Natural killer cell (primary cell): Measurements from ENCODE around the gene CCDC88C. TPM values are rescaled to one million over a fixed set of nuclear protein-coding genes. Genes with fewer than 3 reads are reported as not detected.
A peak's percentile ranks its signal among the peaks of the same experiment; 100 is the strongest.

ENCODE experiments used
- ATAC-seq, 3 donors: fragments of 150-1000 bp in 2 of 3; fragments of 200-7000 bp in 1 of 3; cut with Tn5 transposase; 1 replicate in 1 of 3; 2 replicates in 2 of 3; pipeline ENCODE4 v1.10.0; 2021; ENCODE audit warnings: mild to moderate bottlenecking in 2 of 3, moderate library complexity in 2 of 3
- DNase-seq, 2 donors: peaks; one replicate each; pipeline versions ENCODE4 v3.0.0 to v3.0.0-alpha.2; 2013 to 2021; ENCODE audit warnings: mixed read lengths in 1 of 2
- H3K27ac ChIP-seq: one replicate; pipeline ENCODE4 v1.5.1; 2013; ENCODE audit warnings: mild to moderate bottlenecking, low read length
- H3K27me3 ChIP-seq: one replicate; pipeline ENCODE4 v1.6.1; 2013; ENCODE audit warnings: low read length; ENCODE audit not compliant: control insufficient read depth, insufficient read depth
- H3K36me3 ChIP-seq: one replicate; pipeline ENCODE4 v1.6.1; 2013; ENCODE audit warnings: low read length; ENCODE audit not compliant: control insufficient read depth, insufficient read depth
- H3K4me1 ChIP-seq: one replicate; pipeline ENCODE4 v1.6.1; 2013; ENCODE audit warnings: low read length; ENCODE audit not compliant: control insufficient read depth, insufficient read depth
- H3K4me3 ChIP-seq: one replicate; pipeline ENCODE4 v1.5.1; 2013; ENCODE audit warnings: low read length
- H3K9me3 ChIP-seq: one replicate; pipeline ENCODE4 v1.6.1; 2013; ENCODE audit warnings: low read length; ENCODE audit not compliant: control insufficient read depth, insufficient read depth
- H3K27ac Mint-ChIP-seq, 2 donors: one replicate each; pipeline ENCODE4 v1.8.0; 2022; ENCODE audit warnings: mild to moderate bottlenecking in 2 of 2, mixed read lengths in 2 of 2, moderate library complexity in 1 of 2
- H3K27me3 Mint-ChIP-seq, 2 donors: one replicate each; pipeline ENCODE4 v1.8.0; 2022; ENCODE audit warnings: low read depth in 2 of 2, mixed read lengths in 2 of 2
- H3K36me3 Mint-ChIP-seq: one replicate; pipeline ENCODE4 v1.8.0; 2022; ENCODE audit warnings: mixed read lengths
- H3K4me1 Mint-ChIP-seq, 2 donors: one replicate each; pipeline ENCODE4 v1.8.0; 2022; ENCODE audit warnings: mixed read lengths in 2 of 2
- H3K4me3 Mint-ChIP-seq: one replicate; pipeline ENCODE4 v1.8.0; 2022; ENCODE audit warnings: mild to moderate bottlenecking, moderate library complexity, mixed read lengths
- H3K9me3 Mint-ChIP-seq, 2 donors: one replicate each; pipeline ENCODE4 v1.8.0; 2022; ENCODE audit warnings: mixed read lengths in 2 of 2
- CTCF ChIP-seq: fragments of 200-600 bp; IDR thresholded peaks from one replicate; pipeline ENCODE4 v1.8.0; 2022; ENCODE audit warnings: antibody characterized with exemption
- WGBS: methylation state at CpG from one replicate; pipeline ENCODE4 v1.1.7; 2013; ENCODE audit warnings: missing lambda C conversion rate; ENCODE audit not compliant: insufficient coverage; 5-methylcytosine and 5-hydroxymethylcytosine counted together
- intact Hi-C: fragments of 100-400 bp; cut with micrococcal nuclease; formaldehyde crosslinking; loops from one replicate; pipeline ENCODE4 v1.14.2; 2022
- total RNA-seq, 4 donors: library from RNA; stranded (reverse); fragments of 120-200 nt in 1 of 4; gene quantifications; one replicate each; pipeline versions ENCODE4 v1.2.3 to v1.2.4, GENCODE V29; 2013 to 2022

Gene CCDC88C
- total RNA-seq, 3 donors from 2014 or later (not counting 1 experiment from before 2014, with no cell fraction given) = 432 to 516 (median 438) TPM

- 89% methylated on average over 13 of the region's 13 CpGs for WGBS
- intact Hi-C loops = no loop called here
These were observed 35.6 kb downstream of the CCDC88C start for GRCh38 chr14:91381801-91382670.

GRCh38 chr14:91380610-91381371 lies 36.8 kb downstream of the CCDC88C start:
- no peaks in the 10 kb centered on the region for H3K27me3 Mint-ChIP-seq
- peaks cover 92 to 98% of the 10 kb centered on the region in 2 donors for H3K4me1 Mint-ChIP-seq
- Histone ChIP-seq H3K27me3 (no peaks in the 10 kb centered on the region), H3K9me3 (no peaks in the 10 kb centered on the region), H3K4me1 (peaks cover 98% of the 10 kb centered on the region), H3K4me3 (no peak overlapping the region), H3K27ac (peak overlapping the region; percentile 4), H3K36me3 (peaks cover 10% of the 10 kb centered on the region)
- intact Hi-C loops = no loop called here
- no peak for ATAC-seq
- TF ChIP-seq CTCF = no peak
- 41% methylated on average over 5 of the region's 11 CpGs for WGBS
- H3K27ac Mint-ChIP-seq = peak overlapping the region; percentile 96 to 98
- no peaks in the 10 kb centered on the region for H3K9me3 Mint-ChIP-seq
- peak overlapping the region; percentile 62 for H3K4me3 Mint-ChIP-seq
- H3K36me3 Mint-ChIP-seq = no peaks in the 10 kb centered on the region
- no peak for DNase-seq

More at GRCh38 chr14:91381801-91382670, 35.6 kb downstream of the CCDC88C start:
- no peaks in the 10 kb centered on the region for H3K27me3 Mint-ChIP-seq
- Histone ChIP-seq H3K9me3 (no peaks in the 10 kb centered on the region), H3K4me3 (no peak overlapping the region), H3K4me1 (peaks cover 98% of the 10 kb centered on the region), H3K36me3 (peaks cover 10% of the 10 kb centered on the region), H3K27ac (no peak overlapping the region), H3K27me3 (no peaks in the 10 kb centered on the region)
- H3K27ac Mint-ChIP-seq = peak overlapping the region; percentile 96 to 98
- no peaks in the 10 kb centered on the region for H3K36me3 Mint-ChIP-seq
- no peak for DNase-seq
- H3K4me3 Mint-ChIP-seq = peak overlapping the region; percentile 62
- ATAC-seq = no peak
- peaks cover 82 to 90% of the 10 kb centered on the region in 2 donors for H3K4me1 Mint-ChIP-seq
- no peaks in the 10 kb centered on the region for H3K9me3 Mint-ChIP-seq
- no peak for TF ChIP-seq CTCF

GRCh38 chr14:91380123-91380522 lies 37.5 kb downstream of the CCDC88C start:
- no peaks in the 10 kb centered on the region for H3K36me3 Mint-ChIP-seq
- WGBS = 94% methylated on average over 4 of the region's 5 CpGs

More at GRCh38 chr14:91380123-91380522, 37.5 kb downstream of the CCDC88C start:
- DNase-seq = no peak
- no peak for ATAC-seq
- Histone ChIP-seq H3K27ac (peak overlapping the region; percentile 86), H3K4me1 (peaks cover 98% of the 10 kb centered on the region), H3K4me3 (no peak overlapping the region), H3K27me3 (no peaks in the 10 kb centered on the region), H3K36me3 (peaks cover 10% of the 10 kb centered on the region), H3K9me3 (no peaks in the 10 kb centered on the region)
- Mint-ChIP-seq H3K4me3 (peak overlapping the region; percentile 62), H3K27me3 (no peaks in the 10 kb centered on the region), H3K27ac (peak overlapping the region; percentile 96 to 98), H3K9me3 (no peaks in the 10 kb centered on the region), H3K4me1 (peaks cover 96 to 100% of the 10 kb centered on the region in 2 donors)
- intact Hi-C loops = no loop called here
- no peak for TF ChIP-seq CTCF
